Coronary artery (tissue), 2 donors: ENCODE measurements around the gene FHAD1.

ENCODE experiments used
- DNase-seq: peaks from one replicate; pipeline ENCODE4 v3.0.0-alpha.2; 2017; ENCODE audit warnings: low spot score
- H3K27ac ChIP-seq, 2 donors: fragments of 200-600 bp; sonication (generic); one replicate each; pipeline ENCODE4 v1.5.1; 2016 to 2019
- H3K4me3 ChIP-seq: fragments of 200-600 bp; sonication (generic); 2 replicates; pipeline ENCODE4 v1.5.1; 2016; ENCODE audit warnings: mild to moderate bottlenecking, moderate library complexity
- TF ChIP-seq, protein P1 (sequence below): fragments of 200-600 bp; sonication (generic); IDR thresholded peaks from one replicate; pipeline ENCODE4 v1.5.1; 2019; ENCODE audit warnings: antibody characterized with exemption

FHAD1 gene

GRCh38 chr1:15410223-15410883 lies 163.3 kb downstream of the FHAD1 start:
- peak overlapping the region; percentile 87 for H3K4me3 ChIP-seq
- TF ChIP-seq, protein P1, sequence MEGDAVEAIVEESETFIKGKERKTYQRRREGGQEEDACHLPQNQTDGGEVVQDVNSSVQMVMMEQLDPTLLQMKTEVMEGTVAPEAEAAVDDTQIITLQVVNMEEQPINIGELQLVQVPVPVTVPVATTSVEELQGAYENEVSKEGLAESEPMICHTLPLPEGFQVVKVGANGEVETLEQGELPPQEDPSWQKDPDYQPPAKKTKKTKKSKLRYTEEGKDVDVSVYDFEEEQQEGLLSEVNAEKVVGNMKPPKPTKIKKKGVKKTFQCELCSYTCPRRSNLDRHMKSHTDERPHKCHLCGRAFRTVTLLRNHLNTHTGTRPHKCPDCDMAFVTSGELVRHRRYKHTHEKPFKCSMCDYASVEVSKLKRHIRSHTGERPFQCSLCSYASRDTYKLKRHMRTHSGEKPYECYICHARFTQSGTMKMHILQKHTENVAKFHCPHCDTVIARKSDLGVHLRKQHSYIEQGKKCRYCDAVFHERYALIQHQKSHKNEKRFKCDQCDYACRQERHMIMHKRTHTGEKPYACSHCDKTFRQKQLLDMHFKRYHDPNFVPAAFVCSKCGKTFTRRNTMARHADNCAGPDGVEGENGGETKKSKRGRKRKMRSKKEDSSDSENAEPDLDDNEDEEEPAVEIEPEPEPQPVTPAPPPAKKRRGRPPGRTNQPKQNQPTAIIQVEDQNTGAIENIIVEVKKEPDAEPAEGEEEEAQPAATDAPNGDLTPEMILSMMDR, result no peak
- peak overlapping the region; percentile 47 to 68 for H3K27ac ChIP-seq
- DNase-seq, result no peak

- no peak for DNase-seq
- peak overlapping the region in 1 of 2 donors; percentile 68 for H3K27ac ChIP-seq
These were observed 163.8 kb downstream of the FHAD1 start for GRCh38 chr1:15410884-15411245.

DNA sequence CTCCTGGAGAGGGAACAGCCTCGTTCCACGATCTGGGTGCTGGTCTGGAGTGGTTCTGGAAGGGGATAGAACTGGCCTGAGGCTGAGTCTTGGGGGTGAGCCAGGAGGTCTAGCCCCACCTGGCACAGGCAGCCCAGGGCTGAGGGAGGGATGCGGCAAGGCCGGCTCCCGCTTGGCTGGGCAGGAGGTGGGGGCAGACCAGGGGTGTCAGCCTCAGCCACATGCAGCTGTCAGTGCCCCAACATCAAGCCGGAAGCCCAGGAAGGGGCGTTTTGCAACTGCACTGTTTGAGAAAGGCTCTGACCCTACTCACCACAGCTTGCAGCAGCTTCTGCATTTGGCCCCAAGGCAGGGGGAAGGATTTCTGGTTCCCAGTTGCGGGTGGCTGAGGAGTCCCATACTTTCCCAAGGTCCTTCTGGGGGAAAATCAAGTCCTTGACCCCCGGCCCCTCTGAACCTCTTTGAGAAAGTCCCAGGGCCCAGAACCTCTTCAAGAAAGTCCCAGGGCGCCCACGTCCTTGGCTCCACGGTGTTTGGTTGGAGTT lies 164.6 kb downstream of the FHAD1 start:
- no peak for DNase-seq
- Histone ChIP-seq H3K4me3 (peak overlapping the region; percentile 87), H3K27ac (peak overlapping the region in 1 of 2 donors; percentile 68)
- TF ChIP-seq, protein P1, result no peak

More at GRCh38 chr1:15410884-15411245, 163.8 kb downstream of the FHAD1 start:
- TF ChIP-seq, protein P1, result no peak
- H3K4me3 ChIP-seq, result peak overlapping the region; percentile 87

DNA sequence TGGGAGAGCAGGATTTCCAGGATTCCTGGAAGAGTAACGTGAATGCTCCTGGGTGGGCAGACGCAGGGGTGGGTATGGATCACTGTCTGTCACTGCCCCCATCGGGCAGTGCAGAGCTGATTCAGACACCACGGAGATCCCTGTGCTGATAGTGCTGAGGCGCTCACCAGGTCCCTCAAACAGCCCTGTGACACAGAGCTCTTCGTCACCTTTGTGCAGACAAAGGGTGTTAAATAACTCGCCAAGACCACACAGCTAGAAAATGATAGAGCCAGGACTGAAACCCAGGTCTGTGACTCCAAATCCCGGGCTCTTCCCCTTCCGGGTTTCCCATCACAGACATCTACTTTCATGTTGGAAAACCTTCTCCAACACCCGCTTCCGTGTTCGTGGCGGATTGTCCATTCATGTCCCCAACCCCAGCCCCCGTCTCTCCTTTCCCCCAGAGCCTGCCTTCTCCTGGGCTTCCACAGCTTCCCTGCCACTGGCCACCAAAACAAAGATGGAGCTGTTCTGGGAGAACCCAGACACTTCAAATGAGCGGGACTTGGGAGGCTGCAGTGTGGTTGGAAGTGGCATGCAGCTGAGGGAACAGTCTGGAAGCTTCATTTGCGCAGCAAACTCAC lies 165.3 kb downstream of the FHAD1 start:
- TF ChIP-seq, protein P1, result no peak
- peak overlapping the region; percentile 87 for H3K4me3 ChIP-seq
- no peak for DNase-seq
- peak overlapping the region in 1 of 2 donors; percentile 13 for H3K27ac ChIP-seq

GRCh38 chr1:15412843-15413242 lies 165.8 kb downstream of the FHAD1 start:
- TF ChIP-seq, protein P1, result no peak
- peak overlapping the region; percentile 87 for H3K4me3 ChIP-seq
- H3K27ac ChIP-seq, result peak overlapping the region in 1 of 2 donors; percentile 13
- DNase-seq, result no peak

DNA sequence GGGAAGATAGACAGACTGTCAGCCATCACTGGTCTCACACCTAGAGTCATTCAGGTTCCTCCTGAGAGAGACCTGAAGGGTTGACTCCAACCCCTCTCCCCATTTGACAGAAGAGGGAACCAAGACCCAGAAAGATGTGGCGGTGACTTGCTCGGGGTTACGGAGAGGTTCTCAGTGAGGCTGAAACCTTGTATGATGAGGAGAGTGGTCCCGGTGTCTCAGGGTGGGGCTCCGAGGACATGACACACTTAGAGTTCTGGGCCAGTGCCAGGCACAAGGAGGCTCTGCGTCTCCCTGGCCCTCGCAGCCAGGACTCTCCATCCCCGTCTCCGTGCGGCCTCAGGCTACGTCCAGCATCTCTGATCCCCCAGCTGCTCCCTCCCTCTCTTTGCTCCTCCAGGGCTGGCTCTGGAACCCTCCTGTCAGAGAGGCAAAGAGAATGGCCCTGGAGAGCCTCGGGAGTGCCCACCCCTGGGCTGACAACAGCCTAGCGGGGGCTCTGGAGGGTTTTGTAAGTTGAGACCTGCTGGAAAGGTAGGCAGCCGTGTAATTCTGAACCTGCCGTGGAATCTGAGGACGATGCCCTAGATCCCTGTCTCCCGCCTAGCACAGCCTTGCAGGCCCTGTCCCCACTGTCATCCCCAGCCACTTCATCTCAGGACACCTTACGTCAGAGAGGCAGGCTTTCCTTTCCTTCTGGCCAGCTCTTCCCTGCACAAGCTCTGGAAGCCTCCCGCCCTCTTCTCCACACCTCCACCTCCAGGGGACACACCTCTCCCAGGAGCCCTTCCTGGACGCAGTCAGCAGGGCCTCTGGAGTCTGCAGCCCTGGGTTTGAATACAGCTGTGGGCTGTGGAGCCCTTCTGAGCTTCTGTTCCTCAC lies 166.8 kb downstream of the FHAD1 start:
- TF ChIP-seq, protein P1, result no peak
- no peak for DNase-seq
- peak overlapping the region in 1 of 2 donors; percentile 13 for H3K27ac ChIP-seq
- H3K4me3 ChIP-seq, result no peak overlapping the region
